ENCODE data around the gene LTBR. TPM values are rescaled to one million over a fixed set of nuclear protein-coding genes. Genes with fewer than 3 reads are reported as not detected.
"Not testable (repeated sequence)": the region's sequence is repeated elsewhere in the genome, so short reads cannot be mapped to it uniquely, and the experiment has no call there.

LTBR gene
- total RNA-seq, 2 donors from 2014 or later: 1.3 to 1.9 TPM

GRCh38 chr12:6420364-6420763 is 36.4 kb downstream of the LTBR start:
- no peak for DNase-seq
- Mint-ChIP-seq H3K9me3 (no peaks in the 10 kb centered on the region), H3K27ac (no peak overlapping the region), H3K4me1 (ENCODE audit: low read depth) (peaks cover 35% of the 10 kb centered on the region), H3K4me3 (no peak overlapping the region), H3K27me3 (ENCODE audit: low read depth) (no peaks in the 10 kb centered on the region), H3K36me3 (ENCODE audit: insufficient read depth in 2 of 2) (no peaks in the 10 kb centered on the region)
- ATAC-seq (replicated peaks in 1 of 2): no peak

- peak overlapping the region in 1 of 2 donors; percentile 18 for H3K4me3 Mint-ChIP-seq
- DNase-seq: peak; percentile 78 to 79
- peaks cover 54% of the 10 kb centered on the region for H3K4me1 Mint-ChIP-seq (ENCODE audit: low read depth)
- no peaks in the 10 kb centered on the region for H3K36me3 Mint-ChIP-seq (ENCODE audit: insufficient read depth in 2 of 2)
- H3K27me3 Mint-ChIP-seq (ENCODE audit: low read depth): no peaks in the 10 kb centered on the region
- no peak overlapping the region for H3K27ac Mint-ChIP-seq
- peak; percentile 55 to 66 for ATAC-seq (replicated peaks in 1 of 2)
- H3K9me3 Mint-ChIP-seq: no peaks in the 10 kb centered on the region
Measured at GRCh38 chr12:6423267-6424007, 39.5 kb downstream of the LTBR start.

- H3K27me3 Mint-ChIP-seq (ENCODE audit: low read depth): no peaks in the 10 kb centered on the region
- peak overlapping the region in 1 of 2 donors; percentile 18 for H3K4me3 Mint-ChIP-seq
- DNase-seq (no peak), ATAC-seq (replicated peaks in 1 of 2) (no peak)
- no peaks in the 10 kb centered on the region for H3K36me3 Mint-ChIP-seq (ENCODE audit: insufficient read depth in 2 of 2)
- H3K27ac Mint-ChIP-seq: no peak overlapping the region
- H3K4me1 Mint-ChIP-seq (ENCODE audit: low read depth): peaks cover 56% of the 10 kb centered on the region
- no peaks in the 10 kb centered on the region for H3K9me3 Mint-ChIP-seq
Measured at GRCh38 chr12:6424008-6424347, 40.0 kb downstream of the LTBR start.

- DNase-seq (no peak), ATAC-seq (replicated peaks in 1 of 2) (no peak)
- Mint-ChIP-seq H3K4me1 (ENCODE audit: low read depth) (peaks cover 62% of the 10 kb centered on the region), H3K36me3 (ENCODE audit: insufficient read depth in 2 of 2) (no peaks in the 10 kb centered on the region), H3K27me3 (ENCODE audit: low read depth) (no peaks in the 10 kb centered on the region), H3K9me3 (no peaks in the 10 kb centered on the region), H3K4me3 (peak overlapping the region in 1 of 2 donors; percentile 15), H3K27ac (no peak overlapping the region)
Measured at GRCh38 chr12:6424866-6425265, 40.9 kb downstream of the LTBR start.

GRCh38 chr12:6425590-6426531 is 41.9 kb downstream of the LTBR start:
- H3K27me3 Mint-ChIP-seq (ENCODE audit: low read depth): no peaks in the 10 kb centered on the region
- no peak for ATAC-seq (replicated peaks in 1 of 2)
- peak in 1 of 2 donors; percentile 59 for DNase-seq
- no peaks in the 10 kb centered on the region for H3K36me3 Mint-ChIP-seq (ENCODE audit: insufficient read depth in 2 of 2)
- H3K4me3 Mint-ChIP-seq: peak overlapping the region; percentile 92 to 98
- peak overlapping the region; percentile 100 for H3K27ac Mint-ChIP-seq
- no peaks in the 10 kb centered on the region for H3K9me3 Mint-ChIP-seq
- H3K4me1 Mint-ChIP-seq (ENCODE audit: low read depth): peaks cover 72% of the 10 kb centered on the region

- Mint-ChIP-seq H3K4me1 (ENCODE audit: low read depth) (peaks cover 82% of the 10 kb centered on the region), H3K27ac (peak overlapping the region; percentile 100), H3K27me3 (ENCODE audit: low read depth) (no peaks in the 10 kb centered on the region), H3K36me3 (ENCODE audit: insufficient read depth in 2 of 2) (no peaks in the 10 kb centered on the region), H3K4me3 (peak overlapping the region; percentile 92 to 98), H3K9me3 (no peaks in the 10 kb centered on the region)
- ATAC-seq (replicated peaks in 1 of 2): peak; percentile 87 to 90
- peak; percentile 91 to 96 for DNase-seq
Measured at GRCh38 chr12:6426882-6427671, 43.1 kb downstream of the LTBR start.

- peak overlapping the region; percentile 92 to 98 for H3K4me3 Mint-ChIP-seq
- ATAC-seq (replicated peaks in 1 of 2): not testable (repeated sequence)
Measured at GRCh38 chr12:6427796-6428195, 43.8 kb downstream of the LTBR start.

GRCh38 chr12:6428326-6428725 is 44.4 kb downstream of the LTBR start:
- peak overlapping the region; percentile 92 to 98 for H3K4me3 Mint-ChIP-seq
- no peaks in the 10 kb centered on the region for H3K36me3 Mint-ChIP-seq (ENCODE audit: insufficient read depth in 2 of 2)
- ATAC-seq (replicated peaks in 1 of 2): no peak
- H3K27me3 Mint-ChIP-seq (ENCODE audit: low read depth): no peaks in the 10 kb centered on the region
- peak overlapping the region; percentile 100 for H3K27ac Mint-ChIP-seq
- no peaks in the 10 kb centered on the region for H3K9me3 Mint-ChIP-seq
- no peak for DNase-seq
- peaks cover 92% of the 10 kb centered on the region for H3K4me1 Mint-ChIP-seq (ENCODE audit: low read depth)

More at GRCh38 chr12:6427796-6428195, 43.8 kb downstream of the LTBR start:
- H3K27ac Mint-ChIP-seq: peak overlapping the region; percentile 100
- H3K36me3 Mint-ChIP-seq (ENCODE audit: insufficient read depth in 2 of 2); DNase-seq; H3K27me3 Mint-ChIP-seq (ENCODE audit: low read depth); H3K9me3 Mint-ChIP-seq: not testable (repeated sequence)
- peaks cover 89% of the 10 kb centered on the region for H3K4me1 Mint-ChIP-seq (ENCODE audit: low read depth)

- peak overlapping the region; percentile 88 for H3K27ac Mint-ChIP-seq
- no peaks in the 10 kb centered on the region for H3K27me3 Mint-ChIP-seq (ENCODE audit: low read depth)
- no peaks in the 10 kb centered on the region for H3K9me3 Mint-ChIP-seq
- H3K36me3 Mint-ChIP-seq (ENCODE audit: insufficient read depth in 2 of 2): no peaks in the 10 kb centered on the region
- peak; percentile 56 to 63 for DNase-seq
- peak overlapping the region; percentile 79 to 81 for H3K4me3 Mint-ChIP-seq
- H3K4me1 Mint-ChIP-seq (ENCODE audit: low read depth): peaks cover 92% of the 10 kb centered on the region
- ATAC-seq (replicated peaks in 1 of 2): peak in 1 of 2 donors; percentile 5
Measured at GRCh38 chr12:6430124-6430989, 46.4 kb downstream of the LTBR start.

GRCh38 chr12:6432991-6433390 is 49.0 kb downstream of the LTBR start:
- Mint-ChIP-seq H3K9me3 (no peaks in the 10 kb centered on the region), H3K36me3 (ENCODE audit: insufficient read depth in 2 of 2) (peaks cover 0 to 2% of the 10 kb centered on the region in 2 donors), H3K27me3 (ENCODE audit: low read depth) (no peaks in the 10 kb centered on the region), H3K4me1 (ENCODE audit: low read depth) (peaks cover 87% of the 10 kb centered on the region), H3K4me3 (peak overlapping the region; percentile 57 to 58), H3K27ac (no peak overlapping the region)
- no peak for ATAC-seq (replicated peaks in 1 of 2)
- no peak for DNase-seq

GRCh38 chr12:6434205-6435140 is 50.5 kb downstream of the LTBR start:
- Mint-ChIP-seq H3K36me3 (ENCODE audit: insufficient read depth in 2 of 2) (peaks cover 0 to 2% of the 10 kb centered on the region in 2 donors), H3K27me3 (ENCODE audit: low read depth) (no peaks in the 10 kb centered on the region), H3K4me1 (ENCODE audit: low read depth) (peaks cover 91% of the 10 kb centered on the region), H3K4me3 (peak overlapping the region; percentile 83 to 87), H3K9me3 (no peaks in the 10 kb centered on the region), H3K27ac (peak overlapping the region; percentile 93)
- ATAC-seq (replicated peaks in 1 of 2) (peak; percentile 90 to 92), DNase-seq (peak; percentile 60 to 71)
